ENCODE results near the gene RRP1B. TPM values are rescaled to one million over a fixed set of nuclear protein-coding genes. Genes with fewer than 3 reads are reported as not detected.

Gene RRP1B
- total RNA-seq, 1 experiment from 2014 or later, result 26.3 TPM

GRCh38 chr21:43664358-43664757 lies 5.0 kb downstream of the RRP1B start:
- H3K4me2 ChIP-seq, result no peak overlapping the region
- H3K4me3 ChIP-seq, result no peak overlapping the region
- no peaks in the 10 kb centered on the region for H3K27me3 ChIP-seq (ENCODE audit: insufficient read depth, low read depth)
- no peak for DNase-seq
- H3K4me1 ChIP-seq (replicated peaks; ENCODE audit: insufficient read depth), result peaks cover 10% of the 10 kb centered on the region; the same call in 1 of the 2 replicates
- ChIA-PET POLR2A (ENCODE audit: unreplicated experiment) (no interaction called here), CTCF (no interaction called here)
- intact Hi-C loops (cut with micrococcal nuclease; ENCODE audit: unreplicated experiment), result no loop called here
- peaks cover 64% of the 10 kb centered on the region for H3K79me2 ChIP-seq (ENCODE audit: low read depth)
- H2AFZ ChIP-seq, result no peak overlapping the region
- TF ChIP-seq CTCF (conservative IDR thresholded peaks at IDR 0.05) (no peak), EZH2 (IDR thresholded peaks at IDR 0.05; ENCODE audit: low read depth) (no peak)
- no peaks in the 10 kb centered on the region for H3K36me3 ChIP-seq (ENCODE audit: low read depth)
- H3F3A ChIP-seq (ENCODE audit: insufficient read depth, low read depth), result no peaks in the 10 kb centered on the region
- no peaks in the 10 kb centered on the region for H3K9me2 ChIP-seq (ENCODE audit: insufficient read depth)
- no peaks in the 10 kb centered on the region for H3K9me3 ChIP-seq (ENCODE audit: insufficient read depth, low read depth)
- no TSS peak for BruUV-seq (replicated peaks)
- H4K20me1 ChIP-seq (ENCODE audit: insufficient read depth), result no peaks in the 10 kb centered on the region; the same call in 1 of the 2 replicates
- no peak overlapping the region for H3K27ac ChIP-seq

DNA sequence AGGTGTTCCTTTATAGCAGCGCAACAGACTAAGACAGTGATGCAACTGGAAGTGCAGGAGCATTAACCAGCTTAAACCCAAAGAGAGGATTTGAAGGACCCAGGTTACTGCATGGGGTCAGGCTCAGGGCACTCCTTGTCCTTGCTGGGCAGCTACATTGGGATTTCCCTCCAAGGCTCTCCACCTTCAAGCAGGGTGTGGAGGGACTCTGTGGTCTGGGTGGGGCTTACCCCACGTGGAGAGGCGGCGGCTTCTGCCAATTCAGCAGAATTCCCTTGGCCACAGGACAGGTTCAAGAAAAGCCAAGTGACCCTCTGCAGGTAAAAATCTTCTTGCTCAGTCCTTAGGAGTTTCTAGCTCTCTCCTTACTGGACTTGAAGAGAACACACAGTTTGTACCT lies 6.5 kb downstream of the RRP1B start:
- H3F3A ChIP-seq (ENCODE audit: insufficient read depth, low read depth), result no peaks in the 10 kb centered on the region
- H3K9me2 ChIP-seq (ENCODE audit: insufficient read depth), result no peaks in the 10 kb centered on the region
- ChIA-PET CTCF (no interaction called here), POLR2A (ENCODE audit: unreplicated experiment) (no interaction called here)
- DNase-seq, result no peak
- no peaks in the 10 kb centered on the region; the same call in 1 of the 2 replicates for H4K20me1 ChIP-seq (ENCODE audit: insufficient read depth)
- intact Hi-C loops (cut with micrococcal nuclease; ENCODE audit: unreplicated experiment), result no loop called here
- no peaks in the 10 kb centered on the region for H3K36me3 ChIP-seq (ENCODE audit: low read depth)
- TF ChIP-seq CTCF (conservative IDR thresholded peaks at IDR 0.05), result no peak
- TF ChIP-seq EZH2 (IDR thresholded peaks at IDR 0.05; ENCODE audit: low read depth), result no peak
- peaks cover 55% of the 10 kb centered on the region for H3K79me2 ChIP-seq (ENCODE audit: low read depth)
- H3K27me3 ChIP-seq (ENCODE audit: insufficient read depth, low read depth), result no peaks in the 10 kb centered on the region
- no peaks in the 10 kb centered on the region for H3K9me3 ChIP-seq (ENCODE audit: insufficient read depth, low read depth)
- H3K4me2 ChIP-seq, result no peak overlapping the region
- H3K4me3 ChIP-seq, result no peak overlapping the region
- no TSS peak for BruUV-seq (replicated peaks)
- H3K27ac ChIP-seq, result no peak overlapping the region
- H3K4me1 ChIP-seq (replicated peaks; ENCODE audit: insufficient read depth), result peaks cover 5% of the 10 kb centered on the region; the same call in 1 of the 2 replicates
- no peak overlapping the region for H2AFZ ChIP-seq

DNA sequence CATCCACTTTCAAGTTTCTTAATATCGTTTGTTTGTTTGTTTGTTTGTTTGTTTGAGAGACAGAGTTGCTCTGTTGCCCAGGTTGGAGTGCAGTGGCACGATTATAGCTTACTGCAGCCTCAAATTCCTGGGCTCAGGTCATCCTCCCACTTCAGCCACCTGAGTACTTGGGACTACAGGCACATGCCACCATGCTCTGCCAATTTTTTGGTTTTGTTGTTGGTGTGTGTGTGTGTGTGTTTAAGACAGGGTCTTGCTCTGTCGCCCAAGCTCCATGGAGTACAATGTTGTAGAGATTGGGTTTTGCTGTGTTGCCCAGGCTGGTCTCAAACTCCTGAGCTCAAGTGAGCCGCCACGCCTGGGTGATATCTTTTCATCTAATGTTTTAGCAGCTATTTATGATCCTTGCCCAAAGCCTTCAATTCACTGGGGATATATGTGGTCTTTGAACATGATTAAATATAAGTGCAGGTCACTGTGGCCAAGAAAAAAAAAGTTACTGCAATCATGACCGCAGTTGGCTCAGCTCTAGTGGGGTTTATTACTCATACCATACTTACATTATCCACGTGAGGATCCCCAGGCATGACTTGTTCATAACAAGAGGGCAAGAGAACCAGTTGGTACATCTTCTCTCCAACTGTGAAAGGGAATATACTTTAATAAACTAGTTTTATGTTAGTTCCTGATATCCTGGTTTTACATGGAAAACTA lies 8.0 kb downstream of the RRP1B start:
- Histone ChIP-seq H3K79me2 (ENCODE audit: low read depth) (peaks cover 41% of the 10 kb centered on the region), H3K9me2 (ENCODE audit: insufficient read depth) (no peaks in the 10 kb centered on the region), H3K4me1 (replicated peaks; ENCODE audit: insufficient read depth) (no peaks in the 10 kb centered on the region), H3K27ac (no peak overlapping the region), H3K4me3 (no peak overlapping the region), H3K36me3 (ENCODE audit: low read depth) (no peaks in the 10 kb centered on the region), H4K20me1 (ENCODE audit: insufficient read depth) (no peaks in the 10 kb centered on the region; the same call in 1 of the 2 replicates), H2AFZ (no peak overlapping the region), H3F3A (ENCODE audit: insufficient read depth, low read depth) (no peaks in the 10 kb centered on the region), H3K9me3 (ENCODE audit: insufficient read depth, low read depth) (no peaks in the 10 kb centered on the region), H3K27me3 (ENCODE audit: insufficient read depth, low read depth) (no peaks in the 10 kb centered on the region), H3K4me2 (no peak overlapping the region)
- POLR2A ChIA-PET (ENCODE audit: unreplicated experiment), result no interaction called here
- CTCF ChIA-PET, result no interaction called here
- DNase-seq, result no peak
- TF ChIP-seq EZH2 (IDR thresholded peaks at IDR 0.05; ENCODE audit: low read depth), result no peak
- TF ChIP-seq CTCF (conservative IDR thresholded peaks at IDR 0.05), result no peak
- BruUV-seq (replicated peaks), result no TSS peak
- intact Hi-C loops (cut with micrococcal nuclease; ENCODE audit: unreplicated experiment), result no loop called here
